ENCODE data around the gene EPHB6. TPM values are rescaled to one million over a fixed set of nuclear protein-coding genes. Genes with fewer than 3 reads are reported as not detected.

The EPHB6 gene
- total RNA-seq, 4 donors from 2014 or later = 6.9 to 84.3 (median 22.1) TPM

DNA sequence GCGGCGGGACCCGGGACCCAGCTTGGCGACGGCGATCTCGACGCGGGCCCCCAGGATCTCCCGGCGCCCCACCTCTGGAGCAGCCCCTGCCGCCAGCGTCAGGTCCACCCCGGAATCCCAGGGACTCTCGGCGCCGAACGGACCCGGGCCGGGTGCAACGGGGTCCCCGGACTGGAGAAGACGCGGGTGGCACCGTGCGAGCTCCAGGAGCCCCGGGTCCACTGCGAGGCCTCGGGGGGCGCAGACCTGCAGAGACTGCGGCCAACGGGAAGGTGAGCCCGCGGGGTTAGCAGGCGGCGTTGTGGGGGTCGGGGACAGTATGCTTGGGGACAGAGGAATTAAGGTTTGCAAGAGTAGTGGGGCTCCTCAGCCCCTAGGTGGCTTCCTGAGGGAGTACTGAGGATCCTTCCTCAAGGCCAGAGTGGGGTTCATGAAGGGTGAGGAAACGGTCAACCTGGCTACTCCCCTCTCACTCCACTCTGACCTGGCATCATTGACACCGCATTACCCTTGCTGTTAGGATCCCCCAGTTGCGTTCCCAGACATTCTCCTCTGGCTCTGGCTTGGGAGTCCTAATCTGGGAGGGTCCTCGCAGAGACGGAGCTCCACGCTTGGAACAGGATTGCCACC is 353 bp downstream of the EPHB6 start:
- no peaks in the 10 kb centered on the region for H3K36me3 ChIP-seq
- TF ChIP-seq EP300 (IDR thresholded peaks at IDR 0.05) (no peak), POLR2A (IDR thresholded peaks at IDR 0.05) (no peak)
- TF ChIP-seq, protein P1, sequence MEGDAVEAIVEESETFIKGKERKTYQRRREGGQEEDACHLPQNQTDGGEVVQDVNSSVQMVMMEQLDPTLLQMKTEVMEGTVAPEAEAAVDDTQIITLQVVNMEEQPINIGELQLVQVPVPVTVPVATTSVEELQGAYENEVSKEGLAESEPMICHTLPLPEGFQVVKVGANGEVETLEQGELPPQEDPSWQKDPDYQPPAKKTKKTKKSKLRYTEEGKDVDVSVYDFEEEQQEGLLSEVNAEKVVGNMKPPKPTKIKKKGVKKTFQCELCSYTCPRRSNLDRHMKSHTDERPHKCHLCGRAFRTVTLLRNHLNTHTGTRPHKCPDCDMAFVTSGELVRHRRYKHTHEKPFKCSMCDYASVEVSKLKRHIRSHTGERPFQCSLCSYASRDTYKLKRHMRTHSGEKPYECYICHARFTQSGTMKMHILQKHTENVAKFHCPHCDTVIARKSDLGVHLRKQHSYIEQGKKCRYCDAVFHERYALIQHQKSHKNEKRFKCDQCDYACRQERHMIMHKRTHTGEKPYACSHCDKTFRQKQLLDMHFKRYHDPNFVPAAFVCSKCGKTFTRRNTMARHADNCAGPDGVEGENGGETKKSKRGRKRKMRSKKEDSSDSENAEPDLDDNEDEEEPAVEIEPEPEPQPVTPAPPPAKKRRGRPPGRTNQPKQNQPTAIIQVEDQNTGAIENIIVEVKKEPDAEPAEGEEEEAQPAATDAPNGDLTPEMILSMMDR (IDR thresholded peaks at IDR 0.05) = peak in 1 of 5 experiments; percentile 9
- H3K27ac ChIP-seq = peak overlapping the region; percentile 4 to 84 (median 44)
- peak overlapping the region; percentile 56 to 75 (median 70) for H3K4me3 ChIP-seq
- WGBS, 2 donors = 4 to 10% methylated on average over 12 to 38 of the region's 43 CpGs
- peaks cover 0 to 40% (median 11%) of the 10 kb centered on the region in 4 donors for H3K4me1 ChIP-seq
- H3K27me3 ChIP-seq = no peaks in the 10 kb centered on the region
- no peak for DNase-seq (ENCODE audit: low spot score in 2 of 2)
- H3K9me3 ChIP-seq = no peaks in the 10 kb centered on the region

DNA sequence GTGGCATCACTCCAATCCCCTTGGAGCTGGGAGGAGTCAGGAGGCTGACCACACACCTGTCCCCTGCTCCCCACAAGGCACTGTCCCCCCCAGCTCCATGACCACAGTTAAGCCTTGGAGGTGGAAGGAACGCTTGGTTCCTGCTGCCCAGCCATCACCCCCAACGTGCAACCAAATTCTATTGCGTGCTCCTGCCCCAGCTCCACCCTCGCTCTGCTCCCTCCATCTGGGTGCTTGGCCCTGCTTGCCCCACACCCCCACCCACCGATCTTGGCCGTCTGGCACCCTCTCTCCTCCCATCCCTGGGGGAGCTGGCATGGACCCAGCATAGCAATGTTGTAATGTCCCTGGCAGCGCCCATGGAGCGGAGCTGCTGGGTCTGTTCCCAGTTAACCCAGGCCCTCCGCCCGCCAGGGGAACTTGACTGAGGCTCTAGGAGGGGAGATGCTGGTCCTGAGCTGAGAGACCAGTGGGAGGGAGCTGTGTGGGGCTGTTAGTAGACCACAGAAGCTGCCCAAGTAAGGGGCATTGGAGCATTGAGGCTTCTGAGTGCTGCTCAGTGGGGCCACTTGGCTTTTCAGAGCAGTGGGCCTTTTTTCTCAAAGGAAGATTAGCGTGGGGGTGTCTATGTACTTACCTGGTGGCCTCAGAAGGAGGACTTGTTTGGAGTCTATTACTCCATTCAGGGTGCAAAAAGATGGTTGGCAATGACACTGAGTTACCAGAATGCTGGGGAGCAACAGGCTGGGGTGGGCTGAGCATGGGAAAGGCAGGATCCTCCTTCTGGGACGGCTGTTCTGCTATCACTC is 1.1 kb downstream of the EPHB6 start:
- WGBS, 2 donors = 35 to 41% methylated on average over 10 to 12 of the region's 12 CpGs
- Histone ChIP-seq H3K9me3 (no peaks in the 10 kb centered on the region), H3K27me3 (no peaks in the 10 kb centered on the region), H3K4me3 (peak overlapping the region; percentile 56 to 75 (median 70)), H3K27ac (peak overlapping the region in 2 of 4 donors; percentile 4 to 84), H3K4me1 (peaks cover 0 to 47% (median 14%) of the 10 kb centered on the region in 4 donors), H3K36me3 (no peaks in the 10 kb centered on the region)
- DNase-seq (ENCODE audit: low spot score in 2 of 2) = peak; percentile 33 to 59
- TF ChIP-seq, protein P1 (IDR thresholded peaks at IDR 0.05) = no peak
- TF ChIP-seq EP300 (IDR thresholded peaks at IDR 0.05) (peak in 1 of 2 donors; percentile 62), POLR2A (IDR thresholded peaks at IDR 0.05) (no peak)

DNA sequence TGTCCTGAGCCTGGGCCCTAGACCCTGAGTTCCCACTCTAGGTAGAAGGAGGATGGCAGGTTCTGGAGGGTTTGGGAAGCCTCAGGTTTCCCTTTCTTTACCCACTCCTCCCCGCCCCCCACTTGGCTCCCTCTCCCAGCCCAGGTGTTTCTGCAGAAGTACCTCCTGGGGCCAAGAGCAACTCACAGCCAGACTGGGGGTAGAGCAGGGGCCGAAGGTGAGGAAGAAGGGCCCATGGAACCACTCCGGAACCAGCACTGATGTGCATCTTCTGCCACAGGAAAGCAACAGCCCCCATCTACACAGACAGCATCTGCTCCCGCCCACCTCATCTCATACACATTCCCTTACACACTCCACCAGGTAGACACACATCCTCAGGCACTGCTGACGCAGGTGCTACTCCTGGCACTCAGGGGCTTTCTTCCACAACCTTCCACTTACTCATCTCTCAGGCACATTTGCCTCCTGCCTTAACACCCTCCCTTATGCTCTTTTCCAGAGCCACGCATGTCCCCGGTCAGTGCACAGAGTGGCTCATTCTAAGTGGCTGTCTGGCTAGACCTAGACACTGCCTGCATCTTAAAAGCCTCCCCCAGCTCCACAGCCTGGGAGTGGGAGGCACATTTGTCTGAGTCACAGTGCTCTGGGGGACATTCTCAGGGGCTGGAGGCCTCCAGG is 1.8 kb downstream of the EPHB6 start:
- peaks cover 0 to 47% (median 14%) of the 10 kb centered on the region in 4 donors for H3K4me1 ChIP-seq
- H3K27ac ChIP-seq = peak overlapping the region in 1 of 4 donors; percentile 25
- no peaks in the 10 kb centered on the region for H3K9me3 ChIP-seq
- DNase-seq (ENCODE audit: low spot score in 2 of 2) = no peak
- no peak overlapping the region for H3K4me3 ChIP-seq
- H3K27me3 ChIP-seq = no peaks in the 10 kb centered on the region
- WGBS, 2 donors = 94 to 95% methylated on average over 6 of the region's 7 CpGs
- TF ChIP-seq, protein P1 (IDR thresholded peaks at IDR 0.05) = no peak
- TF ChIP-seq EP300 (IDR thresholded peaks at IDR 0.05) = no peak
- TF ChIP-seq POLR2A (IDR thresholded peaks at IDR 0.05) = no peak
- no peaks in the 10 kb centered on the region for H3K36me3 ChIP-seq

DNA sequence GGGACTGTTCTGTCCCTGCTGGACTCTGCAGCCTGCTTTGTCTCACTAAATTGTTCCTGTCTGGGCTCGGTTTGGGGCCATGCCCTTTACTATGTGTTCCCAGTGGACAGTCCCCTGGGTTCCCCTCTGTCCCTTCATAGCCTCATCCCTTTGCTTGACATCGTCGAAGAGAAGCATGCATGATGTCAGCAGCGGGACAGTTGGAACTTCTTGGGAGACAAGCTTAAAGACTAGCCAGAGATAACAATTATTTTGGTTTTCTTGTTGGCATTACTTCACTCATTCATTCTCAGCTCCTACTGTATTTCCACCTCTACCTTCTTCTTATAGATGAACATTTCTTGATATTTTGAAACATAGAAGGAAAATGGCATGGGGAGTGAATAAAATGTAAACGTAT is 2.7 kb downstream of the EPHB6 start:
- Histone ChIP-seq H3K4me1 (peaks cover 0 to 47% (median 14%) of the 10 kb centered on the region in 4 donors), H3K4me3 (no peak overlapping the region), H3K9me3 (no peaks in the 10 kb centered on the region), H3K27ac (no peak overlapping the region), H3K27me3 (no peaks in the 10 kb centered on the region), H3K36me3 (peaks cover 0 to 3% (median 0%) of the 10 kb centered on the region in 3 donors)
- TF ChIP-seq, protein P1 (IDR thresholded peaks at IDR 0.05) = no peak
- TF ChIP-seq POLR2A (IDR thresholded peaks at IDR 0.05) (no peak), EP300 (IDR thresholded peaks at IDR 0.05) (no peak)
- no peak for DNase-seq (ENCODE audit: low spot score in 2 of 2)
- 74 to 81% methylated on average over 5 of the region's 5 CpGs for WGBS, 2 donors

Data from tibial nerve (tissue), 4 donors.